Measurements from ENCODE around the gene C3orf22.
"Not testable (repeated sequence)": the region's sequence is repeated elsewhere in the genome, so short reads cannot be mapped to it uniquely, and the experiment has no call there.

Gene C3orf22

DNA sequence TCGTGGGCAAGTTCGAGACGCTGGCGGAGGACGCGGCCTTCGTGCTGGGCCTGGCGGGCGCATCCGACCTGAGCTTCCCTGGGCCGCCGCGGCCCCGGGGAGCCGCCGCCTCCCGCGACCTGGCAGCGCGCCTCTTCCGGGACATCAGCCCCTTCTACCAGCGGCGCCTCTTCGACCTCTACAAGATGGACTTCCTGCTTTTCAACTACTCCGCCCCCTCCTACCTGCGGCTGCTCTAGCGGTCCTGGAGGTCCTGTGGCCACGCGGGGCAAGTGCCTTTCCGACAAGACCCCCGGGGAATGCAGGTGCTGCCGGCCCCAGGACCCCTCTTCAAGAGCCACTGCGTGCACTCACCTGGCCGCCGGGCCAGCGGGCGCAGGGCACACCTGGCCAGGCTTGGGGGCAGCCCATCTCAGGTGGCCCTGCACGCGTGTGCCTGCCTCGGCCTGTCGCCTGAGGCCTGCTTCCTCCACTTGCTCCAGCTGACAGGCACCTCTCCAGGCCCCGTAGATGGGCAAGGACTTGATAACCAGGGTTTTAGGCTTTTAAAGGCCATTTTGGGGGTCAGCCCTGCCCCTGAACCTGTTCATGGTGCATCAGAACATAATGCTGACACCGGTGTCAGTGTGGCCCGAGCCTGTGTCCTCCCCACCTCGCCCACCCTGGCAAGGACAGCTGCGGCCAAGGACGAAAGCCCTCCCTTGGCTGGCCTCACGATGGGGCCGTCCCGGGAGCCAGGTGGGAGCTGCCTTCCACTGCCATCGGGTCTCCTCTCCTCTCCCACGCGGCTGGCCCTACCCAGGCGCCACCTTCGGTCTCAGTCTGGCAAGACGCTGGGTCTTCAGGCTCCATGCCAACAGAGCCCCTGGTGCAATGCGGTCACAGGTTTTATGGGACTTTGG is 16.1 kb downstream of the C3orf22 start:
- DNase-seq: no peak

DNA sequence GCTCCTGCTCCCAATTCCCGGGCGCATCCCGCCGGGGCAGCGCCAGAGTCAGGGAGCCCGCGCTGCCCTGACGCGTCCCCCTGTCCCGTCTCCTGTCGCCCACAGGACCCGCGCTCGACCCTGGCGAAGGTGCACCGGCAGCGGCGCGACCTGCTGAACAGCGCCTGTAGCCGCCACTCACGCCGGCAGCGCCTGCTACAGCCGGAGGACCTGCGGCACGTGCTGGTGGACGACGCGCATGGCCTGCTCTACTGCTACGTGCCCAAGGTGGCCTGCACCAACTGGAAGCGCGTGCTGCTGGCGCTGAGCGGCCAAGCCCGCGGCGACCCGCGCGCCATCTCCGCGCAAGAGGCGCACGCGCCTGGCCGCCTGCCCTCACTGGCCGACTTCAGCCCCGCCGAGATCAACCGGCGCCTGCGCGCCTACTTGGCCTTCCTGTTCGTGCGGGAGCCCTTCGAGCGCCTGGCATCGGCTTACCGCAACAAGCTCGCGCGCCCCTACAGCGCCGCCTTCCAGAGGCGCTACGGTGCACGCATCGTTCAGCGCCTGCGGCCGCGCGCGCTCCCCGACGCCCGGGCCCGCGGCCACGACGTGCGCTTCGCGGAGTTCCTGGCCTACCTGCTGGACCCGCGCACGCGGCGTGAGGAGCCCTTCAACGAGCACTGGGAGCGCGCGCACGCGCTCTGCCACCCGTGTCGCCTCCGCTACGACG is 16.9 kb downstream of the C3orf22 start:
- DNase-seq: no peak

DNA sequence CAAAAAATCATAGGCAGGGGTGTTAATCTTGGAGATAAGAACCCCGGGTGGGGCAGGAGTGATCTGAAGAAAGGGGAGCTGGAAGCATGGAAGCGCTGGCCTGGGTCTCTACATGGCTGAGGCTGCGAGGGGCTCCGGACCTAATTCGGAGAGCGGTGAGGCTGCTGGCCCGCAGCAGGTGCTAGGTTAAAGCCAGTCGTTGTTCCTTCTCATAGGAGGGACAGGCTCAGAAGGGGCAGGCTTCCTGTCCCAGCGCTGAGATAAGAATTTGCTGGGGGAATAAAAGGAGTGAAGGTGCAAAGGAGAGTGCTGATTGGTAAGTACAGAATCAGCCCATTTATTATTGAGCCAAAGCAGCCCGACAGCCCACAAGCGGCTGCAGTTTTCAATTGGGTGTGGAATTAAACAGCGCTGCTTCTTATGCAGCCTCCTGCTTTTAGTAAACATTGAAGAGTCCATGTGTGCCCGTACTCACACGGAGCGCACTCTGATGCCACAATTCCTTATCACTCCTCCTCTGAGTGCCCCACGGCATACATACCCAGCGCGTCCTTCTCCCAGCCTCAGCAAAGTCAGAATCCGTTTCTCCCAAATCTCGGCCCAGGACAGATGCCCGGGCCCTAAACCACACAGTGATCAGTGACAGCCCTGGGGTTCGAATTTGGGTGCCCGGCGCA is 17.6 kb downstream of the C3orf22 start:
- DNase-seq: no peak

DNA sequence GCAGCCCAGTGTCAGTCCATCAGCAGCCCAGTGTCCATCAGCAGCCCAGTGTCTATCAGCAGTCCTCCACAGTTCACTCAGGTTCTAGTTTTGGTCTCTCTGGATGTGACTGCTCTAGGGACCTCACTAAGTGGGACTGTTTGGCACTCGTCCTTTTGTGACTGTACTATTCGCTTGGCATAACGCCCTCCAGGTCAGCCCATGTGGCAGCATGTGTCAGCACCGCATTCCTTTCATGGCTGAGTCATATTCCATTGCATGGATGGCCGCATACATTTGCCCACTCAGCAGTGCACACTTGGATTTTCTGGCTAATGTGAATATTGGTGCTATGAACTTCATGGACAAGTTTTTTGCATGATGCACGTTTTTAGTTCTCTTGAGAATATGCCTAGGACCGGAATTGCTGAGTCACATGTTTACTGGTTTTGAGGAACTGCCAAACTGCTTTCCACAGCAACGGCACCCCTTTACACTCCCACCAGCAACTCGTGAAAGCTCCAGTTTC is 18.3 kb downstream of the C3orf22 start:
- no peak for DNase-seq

DNA sequence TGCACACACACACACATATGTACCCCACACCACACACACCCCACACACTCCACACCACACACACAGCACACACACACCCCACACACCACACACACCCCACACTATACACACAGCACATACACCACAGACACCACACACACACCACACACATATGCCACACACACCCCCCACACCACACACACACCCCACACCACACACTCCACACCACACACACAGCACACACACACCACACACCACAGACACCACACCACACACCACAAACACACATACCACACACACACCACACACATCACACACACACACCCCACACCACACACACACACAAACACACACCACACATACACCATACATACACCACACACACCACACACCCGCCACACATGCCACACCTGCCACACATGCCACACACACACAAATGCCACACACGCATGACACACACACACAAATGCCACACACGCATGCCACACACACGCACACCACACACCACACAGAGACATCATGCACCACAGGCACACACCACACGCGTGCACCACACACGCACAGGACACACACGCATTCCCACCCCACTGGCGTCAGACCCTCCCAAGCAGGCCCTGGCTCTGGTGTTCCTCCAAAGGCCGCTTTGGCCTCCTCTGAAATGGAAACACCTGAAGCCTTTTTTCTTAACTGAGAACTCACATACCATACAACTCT is 19.0 kb downstream of the C3orf22 start:
- no peak for DNase-seq

DNA sequence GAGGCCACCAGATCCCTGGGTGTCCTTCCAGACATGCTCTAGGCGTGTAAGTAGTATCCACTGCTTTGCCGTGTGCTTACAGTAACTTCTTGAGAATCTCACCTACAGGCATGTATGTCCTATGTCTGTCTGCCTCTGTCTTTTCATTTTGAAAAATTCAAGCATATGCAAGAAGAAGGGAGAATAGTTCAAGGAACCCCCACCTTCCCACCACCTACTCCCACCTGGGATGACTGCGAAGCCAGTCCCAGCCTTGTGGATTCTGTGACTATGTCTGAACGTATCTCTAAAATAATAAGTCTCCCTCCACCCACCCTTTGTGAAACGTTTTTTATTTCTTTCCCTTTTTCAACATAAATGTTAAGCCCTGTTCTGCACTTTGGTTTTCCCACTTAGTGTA is 19.8 kb downstream of the C3orf22 start:
- DNase-seq: no peak

DNA sequence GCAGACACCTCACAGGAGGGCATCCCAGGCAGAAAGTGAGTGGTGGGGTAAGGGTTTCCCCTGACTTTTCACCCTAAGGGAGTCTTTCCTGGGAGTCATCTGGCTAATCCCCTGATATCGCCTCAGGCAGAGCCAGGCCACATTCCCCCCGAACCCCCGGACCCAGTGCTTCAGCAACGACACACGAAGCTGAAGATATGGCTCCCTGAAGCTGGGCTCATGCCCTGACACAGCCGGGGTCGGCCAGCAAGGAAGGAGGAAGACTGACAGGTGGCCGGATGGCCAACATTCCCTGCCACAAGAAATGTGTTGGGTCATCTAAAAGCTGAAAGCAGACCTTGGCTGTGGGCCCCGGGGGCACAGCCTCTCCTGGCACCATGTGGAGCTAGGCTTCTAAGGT is 20.4 kb downstream of the C3orf22 start:
- DNase-seq: no peak

DNA sequence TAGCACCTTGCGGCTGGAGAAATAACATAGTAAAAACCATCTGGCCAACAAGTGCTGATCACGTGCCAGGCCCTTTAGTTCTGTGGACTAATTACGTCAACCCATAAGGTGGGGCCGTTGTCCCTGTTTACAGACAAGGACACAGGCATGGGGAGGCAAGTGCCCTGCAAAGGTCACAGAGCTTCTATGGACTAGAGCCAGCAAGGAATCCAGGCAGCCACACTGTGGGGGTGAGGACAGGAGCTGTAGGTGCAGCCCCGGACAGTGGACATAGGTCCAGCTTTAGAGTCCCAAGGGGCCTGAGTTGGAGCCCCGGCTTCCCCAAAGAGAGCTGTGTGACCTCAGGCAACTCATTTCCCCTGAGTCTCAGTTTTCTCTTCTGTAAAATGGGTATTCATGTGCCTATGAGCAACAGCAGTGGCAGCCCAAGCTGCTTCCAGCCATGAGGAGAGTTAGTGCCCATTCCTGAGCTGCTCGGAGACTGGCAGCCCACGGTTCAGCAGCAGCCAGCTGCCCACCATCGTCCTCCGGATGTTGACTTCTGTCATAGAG is 20.9 kb downstream of the C3orf22 start:
- no peak for DNase-seq

DNA sequence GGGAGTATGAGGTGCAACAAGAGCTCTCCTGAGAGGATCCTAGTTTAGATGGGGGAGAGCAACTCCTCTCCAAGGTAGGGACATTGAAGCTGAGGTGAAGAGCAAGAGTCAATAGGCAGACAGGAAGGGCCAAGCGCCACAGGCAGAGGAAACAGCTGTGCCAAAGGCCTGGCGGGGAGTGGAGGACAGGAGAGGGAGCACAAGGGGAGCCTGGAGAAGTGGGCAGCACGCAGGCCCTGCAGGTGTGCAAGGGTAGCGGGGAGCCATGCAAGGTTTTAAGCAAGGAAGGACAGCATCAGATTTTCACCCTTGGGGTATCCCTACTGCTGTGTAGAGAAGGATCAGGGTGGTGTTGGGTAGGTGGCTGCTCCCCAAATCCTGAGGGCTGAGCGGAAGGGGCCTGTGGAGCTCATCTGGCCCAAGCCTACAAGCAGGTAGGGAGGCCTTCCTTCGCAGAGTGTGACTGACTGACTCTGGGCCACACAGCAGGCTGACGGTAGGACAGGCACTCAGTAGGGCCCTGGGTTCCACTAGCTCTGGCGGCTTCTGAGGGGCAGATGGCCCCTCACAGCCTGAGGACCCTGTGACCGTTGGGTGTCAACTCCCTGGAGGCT is 21.5 kb downstream of the C3orf22 start:
- DNase-seq: no peak

DNA sequence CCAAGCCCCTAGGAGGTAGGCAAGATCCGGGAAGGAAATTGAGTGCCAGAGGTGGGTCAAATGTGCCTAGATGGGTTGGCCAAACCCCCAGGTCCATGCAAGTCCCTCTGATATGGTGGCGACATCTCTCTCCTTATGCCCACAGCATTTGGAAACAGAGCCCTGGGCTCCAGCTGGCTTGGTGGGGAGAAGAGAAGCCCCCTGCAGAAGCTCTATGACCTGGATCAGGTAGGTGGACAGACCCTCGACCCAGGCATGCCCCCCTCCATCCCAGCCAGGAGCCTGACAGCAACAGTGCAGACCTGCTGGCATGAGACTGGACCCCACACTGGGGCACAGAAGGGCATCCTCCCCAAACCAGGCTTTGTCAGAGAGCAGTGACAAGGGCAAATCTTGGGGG is 22.6 kb downstream of the C3orf22 start:
- no peak for DNase-seq

DNA sequence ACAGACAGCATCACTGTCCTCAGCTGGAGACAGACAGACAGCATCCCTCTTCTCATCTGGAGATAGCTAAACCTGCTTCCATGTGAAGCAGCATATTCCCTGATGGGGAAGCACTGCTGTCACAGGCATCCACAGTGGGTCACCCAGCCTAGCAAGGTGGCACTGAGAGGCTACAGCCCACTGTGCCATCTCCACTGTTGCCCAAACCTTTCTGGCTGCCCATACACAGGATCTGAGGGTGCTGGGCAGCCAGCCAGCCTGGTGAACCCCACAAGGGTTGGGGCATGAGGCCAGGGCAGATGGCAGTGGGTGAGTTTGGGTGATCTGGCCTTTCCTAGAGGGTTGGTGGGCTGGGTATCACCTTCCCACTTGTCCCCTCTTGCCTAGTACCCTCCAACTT is 23.1 kb downstream of the C3orf22 start:
- DNase-seq: no peak

DNA sequence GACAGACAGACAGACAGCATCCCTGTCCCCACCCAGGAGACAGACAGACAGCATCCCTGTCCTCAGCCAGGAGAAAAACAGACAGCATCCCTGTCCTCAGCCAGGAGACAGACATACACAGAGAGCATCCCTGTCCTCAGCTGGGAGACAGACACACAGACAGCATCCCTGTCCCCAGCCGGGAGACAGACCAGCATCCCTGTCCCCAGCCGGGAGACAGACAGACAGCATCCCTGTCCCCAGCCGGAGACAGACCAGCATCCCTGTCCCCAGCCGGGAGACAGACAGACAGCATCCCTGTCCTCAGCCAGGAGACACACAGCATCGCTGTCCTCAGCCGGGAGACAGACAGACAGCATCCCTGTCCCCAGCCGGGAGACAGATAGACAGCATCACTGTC is 24.0 kb downstream of the C3orf22 start:
- DNase-seq: not testable (repeated sequence)

DNA sequence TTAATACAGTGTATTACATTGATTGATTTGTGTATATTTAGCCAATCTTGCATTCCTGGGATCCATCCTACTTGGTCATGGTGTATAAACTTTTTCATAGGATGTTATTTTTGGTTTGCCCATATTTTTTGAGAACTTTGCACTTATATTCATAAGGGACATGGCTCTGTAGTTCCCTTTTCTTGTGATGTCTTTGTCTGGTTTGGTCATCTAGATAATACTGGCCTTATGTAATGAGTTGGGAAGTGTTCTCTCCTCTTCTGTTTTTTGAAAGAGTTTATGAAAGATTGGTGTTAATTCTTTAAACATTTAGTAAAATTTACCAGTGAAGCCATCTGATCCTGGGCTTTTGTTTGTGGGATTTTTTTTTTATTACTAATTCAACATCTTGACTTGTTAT is 25.2 kb downstream of the C3orf22 start:
- no peak for DNase-seq

DNA sequence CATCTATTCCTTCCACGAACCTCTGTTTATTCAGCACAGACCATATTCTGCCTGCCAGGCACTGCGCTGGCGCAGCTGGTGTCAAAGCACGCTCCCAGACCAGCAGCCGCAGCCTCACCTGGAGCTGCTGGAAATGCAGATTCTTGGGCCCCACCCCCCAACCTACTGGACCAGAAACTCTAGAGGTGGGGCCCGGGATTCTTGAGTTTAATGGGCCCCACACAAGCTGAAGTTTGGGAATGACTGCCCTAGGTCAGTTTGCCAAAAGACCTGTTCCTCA is 27.7 kb downstream of the C3orf22 start:
- no peak for DNase-seq

DNA sequence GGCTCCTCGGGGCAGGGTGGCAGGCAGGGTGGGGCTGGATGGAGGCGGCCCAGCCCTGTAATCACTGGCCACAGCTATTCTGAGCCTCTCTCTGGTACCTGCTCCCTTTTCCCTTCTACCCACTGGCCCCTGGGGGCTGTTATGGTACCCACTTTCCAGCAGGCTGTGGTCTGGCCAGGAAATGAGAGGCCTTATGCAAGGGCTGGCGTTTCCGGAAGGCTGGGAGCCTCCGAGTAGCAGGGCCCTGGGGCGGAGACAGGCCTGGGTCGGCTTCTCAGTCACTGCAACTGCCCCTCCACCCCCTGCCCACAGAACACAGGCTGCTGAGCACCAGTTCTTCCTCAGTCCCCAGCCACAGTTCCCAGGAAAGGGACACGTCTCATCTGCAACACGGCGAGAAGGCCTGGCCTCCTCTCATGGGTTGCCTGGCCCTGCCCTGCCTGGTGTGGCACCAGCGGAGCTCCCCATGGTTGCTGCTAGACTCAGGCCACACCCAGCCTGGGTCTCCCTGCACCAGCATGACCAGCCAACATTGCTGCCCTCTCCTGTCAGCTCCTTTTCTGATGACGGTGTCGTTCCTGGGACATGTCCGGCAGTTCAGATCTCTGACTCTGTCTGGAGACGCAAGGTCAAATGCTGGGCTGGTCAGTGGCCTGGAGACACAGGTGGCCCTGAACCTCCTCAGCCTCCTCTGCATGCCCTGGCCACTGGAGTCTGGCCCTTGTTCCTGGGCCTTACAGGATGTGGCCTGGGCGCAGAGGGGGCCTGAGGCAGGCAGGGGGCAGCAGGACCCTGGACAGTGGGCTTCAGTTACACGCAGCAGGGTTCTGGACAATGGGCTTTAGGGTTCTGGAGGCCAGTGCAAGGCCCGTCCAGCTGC is 28.3 kb downstream of the C3orf22 start:
- DNase-seq: no peak

DNA sequence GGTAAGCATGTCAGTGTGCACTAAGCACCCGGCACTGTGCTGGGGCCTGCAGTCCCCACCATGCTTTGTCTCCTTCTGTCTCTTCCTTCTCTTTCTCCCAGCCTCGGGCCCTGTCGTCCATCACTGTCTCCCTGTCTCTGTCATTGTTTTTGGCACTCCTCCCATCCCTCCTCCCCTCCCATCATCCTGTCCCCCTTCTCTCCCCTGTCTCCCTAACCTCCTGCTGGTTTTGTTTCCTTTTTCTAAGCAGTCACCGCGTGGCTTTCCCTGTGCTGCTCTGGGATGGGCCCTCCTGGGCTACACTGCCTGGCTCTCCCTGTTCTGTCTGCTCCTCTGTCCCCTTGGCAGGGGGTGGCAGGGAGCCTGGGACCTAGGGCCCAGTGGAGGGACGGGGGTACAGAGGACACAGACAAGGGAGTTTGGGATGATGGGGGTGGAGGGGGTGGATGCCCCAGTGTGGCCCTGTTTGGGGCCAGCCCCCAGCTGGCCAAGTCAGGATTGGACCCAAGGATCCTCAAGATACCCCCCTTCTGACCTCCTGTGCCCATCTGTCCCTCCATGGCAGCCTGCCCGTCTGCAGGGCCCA is 29.1 kb downstream of the C3orf22 start:
- no peak for DNase-seq

DNA sequence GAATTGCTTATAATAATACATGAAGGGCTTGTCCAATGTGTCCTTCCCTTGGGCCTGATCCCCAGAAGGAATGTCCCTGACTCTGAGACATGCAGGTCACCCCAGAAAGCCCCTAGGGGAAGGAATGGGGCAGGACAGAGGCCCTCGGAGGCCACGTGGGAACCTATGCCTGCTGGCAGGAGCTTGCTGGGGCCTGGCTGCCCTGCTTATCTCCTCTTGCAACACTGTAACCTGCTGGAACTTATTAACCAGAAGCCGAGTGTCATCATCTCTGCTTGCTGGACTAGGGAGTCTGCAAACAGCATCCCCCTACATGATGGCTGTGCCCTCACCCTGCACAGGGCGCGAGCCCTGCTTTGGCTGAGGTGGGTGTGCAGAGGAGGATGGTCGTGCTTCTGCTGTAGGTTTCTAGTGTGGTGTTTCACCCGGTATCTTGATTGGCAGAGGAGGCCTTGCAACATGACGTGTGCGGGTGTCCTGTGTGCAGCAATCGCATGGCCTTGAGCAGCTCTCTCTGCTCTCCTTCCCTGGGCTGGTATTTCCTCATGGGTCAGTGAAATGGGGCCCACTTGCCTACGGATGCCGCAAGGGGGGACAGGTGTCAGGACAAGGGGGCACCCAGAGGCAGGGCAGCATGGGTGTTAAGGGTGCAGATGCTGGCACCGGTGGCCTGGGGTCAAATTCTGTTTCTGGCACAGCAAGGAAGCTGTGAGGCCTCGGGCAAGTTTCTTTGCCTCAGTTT is 29.8 kb downstream of the C3orf22 start:
- DNase-seq: no peak

DNA sequence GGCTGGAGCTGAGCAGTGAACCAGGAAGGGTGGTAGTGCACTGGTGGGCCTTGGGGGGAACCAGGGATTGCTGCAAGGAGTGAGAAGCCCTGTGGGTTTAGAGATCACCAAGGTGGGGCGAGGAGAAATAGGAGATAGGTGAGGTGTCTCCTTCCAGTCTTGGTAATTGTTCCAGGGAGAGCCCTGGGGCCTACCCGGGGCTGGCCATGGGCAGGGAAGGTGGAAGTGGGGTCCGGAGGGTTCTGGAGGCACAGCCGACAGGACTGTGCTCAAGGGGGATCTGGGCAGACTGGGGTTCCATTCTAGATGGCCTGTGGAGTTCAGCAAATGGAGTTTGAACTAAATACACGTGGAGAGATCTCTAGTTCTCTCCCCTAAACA is 30.3 kb downstream of the C3orf22 start:
- no peak for DNase-seq

DNA sequence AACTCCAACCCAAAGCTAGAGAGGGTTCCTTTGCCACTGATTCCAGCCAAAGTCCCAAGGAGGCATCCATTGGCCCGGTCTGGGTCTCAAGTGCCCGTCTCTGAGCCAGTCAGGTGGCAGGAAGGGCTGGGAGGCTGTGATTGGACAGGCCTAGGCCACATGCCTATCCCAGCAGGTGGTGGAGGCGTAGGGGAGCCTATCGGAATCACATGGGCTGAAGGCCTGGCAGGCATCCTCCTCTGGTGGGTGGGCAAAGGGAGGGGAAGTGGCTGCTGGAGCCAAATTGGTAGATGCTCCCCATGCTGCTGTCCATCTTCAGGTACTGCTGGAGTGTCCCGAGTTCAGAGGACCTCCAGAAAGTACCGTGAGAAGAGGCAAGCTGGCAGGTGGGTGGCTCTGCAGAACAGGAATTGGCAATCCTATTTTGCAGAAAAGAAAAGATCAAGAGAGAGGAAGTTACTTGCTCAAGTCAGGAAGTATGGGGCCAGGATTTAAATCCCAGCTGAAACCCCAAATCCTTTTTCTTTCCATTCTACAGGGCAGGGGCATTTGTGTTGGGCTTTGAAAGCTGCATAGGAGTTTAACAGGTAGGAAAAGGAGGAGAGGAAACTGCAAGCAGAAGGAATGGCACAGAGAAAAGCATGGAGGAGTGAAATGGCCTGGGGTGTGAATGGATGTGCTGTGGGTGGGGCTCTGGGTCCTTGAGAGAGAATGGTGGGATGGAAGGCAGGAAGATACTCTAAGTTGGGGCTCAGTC is 31.1 kb downstream of the C3orf22 start:
- DNase-seq: no peak

DNA sequence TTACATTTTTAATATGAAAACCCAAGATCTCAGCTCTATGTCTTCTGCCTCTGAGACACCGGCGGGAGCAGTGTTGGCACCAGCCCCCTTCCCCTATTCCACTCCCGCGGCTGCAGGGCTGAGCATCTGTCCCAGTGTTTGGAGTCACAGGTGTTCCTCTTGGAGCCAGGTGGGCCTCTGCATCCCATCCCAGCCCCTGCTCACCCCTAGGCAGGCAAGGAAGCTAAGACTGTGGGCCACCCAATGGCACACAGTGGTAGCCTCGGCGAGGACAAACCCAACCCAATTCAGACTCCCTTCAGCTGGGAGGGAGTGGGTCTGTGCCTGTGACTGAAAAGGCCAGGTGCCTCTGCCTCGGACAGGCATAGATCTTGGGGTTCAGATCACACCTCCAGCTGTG is 31.7 kb downstream of the C3orf22 start:
- DNase-seq: no peak

All from CD4-positive, alpha-beta T cell treated with Interleukin-12 subunit alpha and Interleukin-12 subunit beta, for 1 hour (primary cell).